Cerebellar nuclear complex (tissue), 1 donor: ENCODE results near the gene KIF6.
A peak's percentile ranks its signal among the peaks of the same experiment; 100 is the strongest.

ENCODE experiments used
- DNase-seq, 2 experiments: peaks; one replicate each; lab custom pipeline; 2025; lab: John Stamatoyannopoulos, UW

Gene KIF6

GRCh38 chr6:39378175-39378959 is 346.8 kb downstream of the KIF6 start:
- no peak for DNase-seq

- peak in 1 of 2 experiments; percentile 25 for DNase-seq
These were observed 347.7 kb downstream of the KIF6 start for GRCh38 chr6:39377539-39377950.

- DNase-seq, result no peak
These were observed 349.8 kb downstream of the KIF6 start for GRCh38 chr6:39375405-39375804.

GRCh38 chr6:39370390-39370789 is 354.8 kb downstream of the KIF6 start:
- DNase-seq, result no peak

- no peak for DNase-seq
These were observed 355.2 kb downstream of the KIF6 start for GRCh38 chr6:39369987-39370386.

GRCh38 chr6:39367700-39368099 is 357.5 kb downstream of the KIF6 start:
- DNase-seq, result no peak

- DNase-seq, result no peak
These were observed 358.1 kb downstream of the KIF6 start for GRCh38 chr6:39366931-39367618.

GRCh38 chr6:39365281-39366074 is 359.7 kb downstream of the KIF6 start:
- DNase-seq, result no peak

GRCh38 chr6:39363280-39363679 is 361.9 kb downstream of the KIF6 start:
- DNase-seq, result no peak

GRCh38 chr6:39362487-39362865 is 362.7 kb downstream of the KIF6 start:
- DNase-seq, result no peak

GRCh38 chr6:39361657-39362486 is 363.3 kb downstream of the KIF6 start:
- no peak for DNase-seq

- no peak for DNase-seq
These were observed 364.8 kb downstream of the KIF6 start for GRCh38 chr6:39360378-39360777.

GRCh38 chr6:39357998-39358686 is 367.1 kb downstream of the KIF6 start:
- no peak for DNase-seq

- no peak for DNase-seq
These were observed 371.4 kb downstream of the KIF6 start for GRCh38 chr6:39353698-39354315.

- no peak for DNase-seq
These were observed 374.3 kb downstream of the KIF6 start for GRCh38 chr6:39350723-39351505.

GRCh38 chr6:39348740-39349139 is 376.5 kb downstream of the KIF6 start:
- no peak for DNase-seq

- no peak for DNase-seq
These were observed 377.2 kb downstream of the KIF6 start for GRCh38 chr6:39347906-39348585.

- no peak for DNase-seq
These were observed 378.0 kb downstream of the KIF6 start for GRCh38 chr6:39347206-39347605.

GRCh38 chr6:39344821-39345280 is 380.4 kb downstream of the KIF6 start:
- no peak for DNase-seq
